ENCODE data around the gene SON. TPM values are rescaled to one million over a fixed set of nuclear protein-coding genes. Genes with fewer than 3 reads are reported as not detected.

SON gene
- total and polyA plus RNA-seq, 2 of the 13 experiments (the other 11 are each of a cell fraction or from before 2014, with no cell fraction given) = 61.3 to 78.3 TPM

- TF ChIP-seq ZNF609 (CRISPR knock-in tag; IDR thresholded peaks at IDR 0.05; ENCODE audit: borderline replicate concordance) (no peak; the same call in 1 of the 2 replicates), ZNF34 (CRISPR knock-in tag; IDR thresholded peaks at IDR 0.05; ENCODE audit: borderline replicate concordance) (no peak), STAT5B (CRISPR knock-in tag; IDR thresholded peaks at IDR 0.05) (no peak), ZNF703 (CRISPR knock-in tag; IDR thresholded peaks at IDR 0.05; ENCODE audit: borderline replicate concordance) (no peak), KDM1A (CRISPR knock-in tag; IDR thresholded peaks at IDR 0.05) (no peak), YEATS2 (CRISPR knock-in tag; IDR thresholded peaks at IDR 0.05; ENCODE audit: borderline replicate concordance) (peak; percentile 53; the same call in 1 of the 2 replicates), ZNF407 (CRISPR knock-in tag; IDR thresholded peaks at IDR 0.05; ENCODE audit: not compliant biosample characterization) (peak; percentile 63), MAX (IDR thresholded peaks at IDR 0.05) (peak; percentile 70; the same call in 1 of the 2 replicates), TFDP1 (CRISPR knock-in tag; IDR thresholded peaks at IDR 0.05; ENCODE audit: borderline replicate concordance) (peak; percentile 75; the same call in 1 of the 2 replicates), ARNTL (CRISPR knock-in tag; IDR thresholded peaks at IDR 0.05) (no peak), HOXA7 (CRISPR knock-in tag; IDR thresholded peaks at IDR 0.05) (no peak), ZNF782 (CRISPR knock-in tag; IDR thresholded peaks at IDR 0.05; ENCODE audit: borderline replicate concordance) (no peak), ZNF776 (CRISPR knock-in tag; IDR thresholded peaks at IDR 0.05) (no peak)
Observed at GRCh38 chr21:33542640-33543504, at the start of gene SON (continued).

Data from HepG2 (cell line).